ES-I3 (cell line): Measurements from ENCODE around the gene USP8.
A peak's percentile ranks its signal among the peaks of the same experiment; 100 is the strongest.
"Not testable (repeated sequence)": the region's sequence is repeated elsewhere in the genome, so short reads cannot be mapped to it uniquely, and the experiment has no call there.

ENCODE experiments used
- H3K36me3 ChIP-seq: 2 replicates; pipeline ENCODE4 v1.6.1; 2013; ENCODE audit warnings: mild to moderate bottlenecking, low read length, control low read depth, moderate library complexity; ENCODE audit not compliant: insufficient read depth
- H3K4me1 ChIP-seq: 2 replicates; pipeline ENCODE4 v1.6.1; 2013; ENCODE audit warnings: mild to moderate bottlenecking, control low read depth, low read length; ENCODE audit not compliant: insufficient read depth
- H3K9ac ChIP-seq: 2 replicates; pipeline ENCODE4 v1.6.1; 2013; ENCODE audit warnings: low read depth, mild to moderate bottlenecking, low read length, moderate library complexity
- H3K9me3 ChIP-seq: 2 replicates; pipeline ENCODE4 v1.6.1; 2013; ENCODE audit warnings: mild to moderate bottlenecking, low read length, moderate library complexity; ENCODE audit not compliant: control insufficient read depth, insufficient read depth

Gene USP8

GRCh38 chr15:50424066-50424890 lies at the start of gene USP8:
TSS of gene USP8 (plus strand) at chr15:50424405. CDS start at chr15:50439074, 14,669 bp downstream.
- no peaks in the 10 kb centered on the region for H3K9me3 ChIP-seq

GRCh38 chr15:50377867-50378751 lies 46.1 kb upstream of the USP8 start:
- no peak overlapping the region for H3K9ac ChIP-seq
- no peaks in the 10 kb centered on the region for H3K9me3 ChIP-seq
- no peaks in the 10 kb centered on the region for H3K36me3 ChIP-seq
- no peaks in the 10 kb centered on the region for H3K4me1 ChIP-seq

More at GRCh38 chr15:50424066-50424890, at the start of gene USP8:
- H3K9ac ChIP-seq = peak within 1 kb of the TSS; percentile 99
- H3K36me3 ChIP-seq = peaks cover 3% of the 10 kb centered on the region; the same call in 1 of the 2 replicates
- no peaks in the 10 kb centered on the region for H3K4me1 ChIP-seq

GRCh38 chr15:50378776-50379175 lies 45.4 kb upstream of the USP8 start:
- Histone ChIP-seq H3K9ac (no peak overlapping the region), H3K36me3 (no peaks in the 10 kb centered on the region), H3K4me1 (no peaks in the 10 kb centered on the region), H3K9me3 (no peaks in the 10 kb centered on the region)

GRCh38 chr15:50379413-50379812 lies 44.8 kb upstream of the USP8 start:
- H3K4me1 ChIP-seq, H3K9me3 ChIP-seq, H3K36me3 ChIP-seq, H3K9ac ChIP-seq: not testable (repeated sequence)

- Histone ChIP-seq H3K9ac (no peak overlapping the region), H3K9me3 (no peaks in the 10 kb centered on the region), H3K36me3 (no peaks in the 10 kb centered on the region), H3K4me1 (no peaks in the 10 kb centered on the region)
These were observed 44.1 kb upstream of the USP8 start for GRCh38 chr15:50380089-50380488.

GRCh38 chr15:50381438-50381837 lies 42.8 kb upstream of the USP8 start:
- no peaks in the 10 kb centered on the region for H3K4me1 ChIP-seq
- H3K36me3 ChIP-seq = no peaks in the 10 kb centered on the region
- H3K9me3 ChIP-seq = no peaks in the 10 kb centered on the region
- no peak overlapping the region for H3K9ac ChIP-seq

- H3K36me3 ChIP-seq, H3K9me3 ChIP-seq, H3K9ac ChIP-seq, H3K4me1 ChIP-seq: not testable (repeated sequence)
These were observed 41.8 kb upstream of the USP8 start for GRCh38 chr15:50382408-50382807.

GRCh38 chr15:50390554-50391264 lies 33.5 kb upstream of the USP8 start:
- no peaks in the 10 kb centered on the region for H3K9me3 ChIP-seq
- no peak overlapping the region for H3K9ac ChIP-seq

GRCh38 chr15:50391561-50391960 lies 32.6 kb upstream of the USP8 start:
- not testable (repeated sequence) for H3K9me3 ChIP-seq, H3K4me1 ChIP-seq, H3K36me3 ChIP-seq, H3K9ac ChIP-seq

More at GRCh38 chr15:50390554-50391264, 33.5 kb upstream of the USP8 start:
- Histone ChIP-seq H3K4me1 (no peaks in the 10 kb centered on the region), H3K36me3 (no peaks in the 10 kb centered on the region)

- no peaks in the 10 kb centered on the region for H3K4me1 ChIP-seq
- no peak overlapping the region for H3K9ac ChIP-seq
- H3K36me3 ChIP-seq = no peaks in the 10 kb centered on the region
- H3K9me3 ChIP-seq = no peaks in the 10 kb centered on the region
These were observed 12.3 kb upstream of the USP8 start for GRCh38 chr15:50411870-50412269.

GRCh38 chr15:50414624-50415023 lies 9.6 kb upstream of the USP8 start:
- Histone ChIP-seq H3K4me1 (no peaks in the 10 kb centered on the region), H3K36me3 (no peaks in the 10 kb centered on the region), H3K9me3 (no peaks in the 10 kb centered on the region), H3K9ac (no peak overlapping the region)

- H3K36me3 ChIP-seq = no peaks in the 10 kb centered on the region
- H3K9me3 ChIP-seq = no peaks in the 10 kb centered on the region
- no peak overlapping the region for H3K9ac ChIP-seq
- no peaks in the 10 kb centered on the region for H3K4me1 ChIP-seq
These were observed 8.3 kb upstream of the USP8 start for GRCh38 chr15:50415752-50416404.

GRCh38 chr15:50416890-50417289 lies 7.3 kb upstream of the USP8 start:
- H3K9me3 ChIP-seq = no peaks in the 10 kb centered on the region
- H3K9ac ChIP-seq = no peak overlapping the region
- no peaks in the 10 kb centered on the region for H3K36me3 ChIP-seq
- H3K4me1 ChIP-seq = no peaks in the 10 kb centered on the region

- Histone ChIP-seq H3K9ac (no peak overlapping the region), H3K4me1 (no peaks in the 10 kb centered on the region), H3K9me3 (no peaks in the 10 kb centered on the region), H3K36me3 (no peaks in the 10 kb centered on the region)
These were observed 6.1 kb upstream of the USP8 start for GRCh38 chr15:50418041-50418583.
